Endothelial cell of umbilical vein (primary cell): ENCODE measurements around the gene ORC1. TPM values are rescaled to one million over a fixed set of nuclear protein-coding genes. Genes with fewer than 3 reads are reported as not detected.

Experiments
- BruUV-seq: library from RNA; stranded (reverse); fragments of 400-500 nt; replicated peaks from 2 replicates; lab custom pipeline; 2021; lab: Mats Ljungman, UMichigan
- CTCF ChIA-PET: fragments of 300-600, 350-600 bp; sonication (Branson Sonifier 250); formaldehyde crosslinking; loops from one replicate; lab custom pipeline; 2021; ENCODE audit warnings: antibody characterized with exemption, inconsistent platforms; lab: Charles Lee
- POLR2A ChIA-PET: fragments of 300-600, 350-600 bp; sonication (Branson Sonifier 250); formaldehyde crosslinking; loops from one replicate; lab custom pipeline; 2021; ENCODE audit warnings: antibody characterized with exemption, inconsistent platforms; lab: Charles Lee
- DNase-seq: peaks from one replicate; pipeline ENCODE4 v3.0.0-alpha.2; 2011; ENCODE audit warnings: low read depth, low spot score
- FAIRE-seq: peaks from 2 replicates; lab custom pipeline; 2011; peaks lifted over from hg19 to GRCh38; lab: Jason Lieb, UNC
- H2AFZ ChIP-seq: 2 replicates; pipeline ENCODE4 v1.6.0; 2012; ENCODE audit warnings: low read depth, low read length, control low read depth, inconsistent platforms
- H3K27ac ChIP-seq: 2 replicates; pipeline ENCODE4 v1.5.1; 2011; ENCODE audit warnings: low read depth, mild to moderate bottlenecking, control low read depth, low read length, moderate library complexity; ENCODE audit not compliant: insufficient read depth
- H3K27me3 ChIP-seq, 2 experiments: 2 replicates each; pipeline versions ENCODE4 v1.6.0 to v1.6.1; 2011; ENCODE audit warnings: low read length in 2 of 2, mixed read lengths in 1 of 2; ENCODE audit not compliant: control insufficient read depth in 2 of 2, insufficient read depth in 2 of 2
- H3K36me3 ChIP-seq, 2 experiments: 2 replicates in 1 of 2; 3 replicates in 1 of 2; pipeline ENCODE4 v1.5.1; 2011; ENCODE audit warnings: low read length in 2 of 2, mild to moderate bottlenecking in 1 of 2, moderate library complexity in 1 of 2; ENCODE audit not compliant: control insufficient read depth in 2 of 2, insufficient read depth in 2 of 2; ENCODE audit errors: extremely low read depth in 1 of 2
- H3K4me1 ChIP-seq: 3 replicates; pipeline ENCODE4 v1.5.1; 2011; ENCODE audit warnings: mild to moderate bottlenecking, low read length; ENCODE audit not compliant: control insufficient read depth, insufficient read depth; ENCODE audit errors: extremely low read depth
- H3K4me2 ChIP-seq: 2 replicates; pipeline ENCODE4 v1.6.1; 2011; ENCODE audit warnings: low read length, control low read depth, mixed read lengths; ENCODE audit not compliant: insufficient read depth
- H3K4me3 ChIP-seq, 3 experiments: fragments of 200-600 bp in 1 of 3; sonication (generic), shearing (Covaris generic) in 1 of 3; replicated peaks in 1 of 3; 2 replicates each; pipeline ENCODE4 v1.5.1; 2011 to 2016; ENCODE audit warnings: control low read depth in 3 of 3, low read length in 3 of 3, mild to moderate bottlenecking in 2 of 3, inconsistent platforms in 1 of 3, low read depth in 1 of 3, moderate library complexity in 1 of 3; ENCODE audit not compliant: insufficient read depth in 1 of 3
- H3K79me2 ChIP-seq: 2 replicates; pipeline ENCODE4 v1.6.0; 2012; ENCODE audit warnings: low read length, inconsistent platforms; ENCODE audit not compliant: control insufficient read depth, insufficient read depth
- H3K9ac ChIP-seq: replicated peaks from 2 replicates; pipeline ENCODE3; 2011; ENCODE audit warnings: low read length, control low read depth; ENCODE audit not compliant: insufficient read depth; ENCODE audit errors: extremely low read depth
- H3K9me1 ChIP-seq: replicated peaks from 3 replicates; pipeline ENCODE4 v1.6.0; 2011; ENCODE audit warnings: mild to moderate bottlenecking, low read length; ENCODE audit not compliant: control insufficient read depth, insufficient read depth; ENCODE audit errors: extremely low read depth
- H3K9me3 ChIP-seq: replicated peaks from 2 replicates; pipeline ENCODE4 v1.5.1; 2012; ENCODE audit warnings: low read length, inconsistent platforms; ENCODE audit not compliant: control insufficient read depth, insufficient read depth
- H4K20me1 ChIP-seq: replicated peaks from 2 replicates; pipeline ENCODE3; 2011; ENCODE audit warnings: mild to moderate bottlenecking, low read length; ENCODE audit not compliant: control insufficient read depth, insufficient read depth; ENCODE audit errors: extremely low read depth
- EZH2 ChIP-seq: IDR thresholded peaks from 2 replicates; pipeline ENCODE4 v1.6.1; 2012; ENCODE audit warnings: borderline replicate concordance, low read depth, mild to moderate bottlenecking, moderate library complexity, low read length, inconsistent platforms; ENCODE audit not compliant: severe bottlenecking
- FOS ChIP-seq: IDR thresholded peaks from 2 replicates; pipeline ENCODE4 v1.6.1; 2011; ENCODE audit warnings: mild to moderate bottlenecking, low read length, moderate library complexity, borderline replicate concordance; ENCODE audit not compliant: insufficient read depth
- GATA2 ChIP-seq: IDR thresholded peaks from 2 replicates; pipeline ENCODE4 v1.7.0; 2011; ENCODE audit warnings: low read depth, mild to moderate bottlenecking, moderate library complexity, mixed read lengths, low read length; ENCODE audit not compliant: insufficient read length, insufficient read depth
- JUN ChIP-seq: IDR thresholded peaks from 2 replicates; pipeline ENCODE4 v1.6.1; 2011; ENCODE audit warnings: borderline replicate concordance, low read depth; ENCODE audit not compliant: insufficient read length, insufficient read depth
- MYC ChIP-seq: IDR thresholded peaks from one replicate; pipeline ENCODE4 v1.6.1; 2011; ENCODE audit warnings: mild to moderate bottlenecking, low read depth, low read length
- POLR2A ChIP-seq: IDR thresholded peaks from 2 replicates; pipeline ENCODE4 v1.6.1; 2012; ENCODE audit warnings: low read depth, mild to moderate bottlenecking, control low read depth, low read length
- POLR2AphosphoS5 ChIP-seq: IDR thresholded peaks from 2 replicates; pipeline ENCODE4 v1.6.1; 2012; ENCODE audit warnings: low read depth, mild to moderate bottlenecking, control low read depth, low read length, moderate library complexity; ENCODE audit not compliant: insufficient read depth
- dilution Hi-C: fragments of 300-500 bp; cut with MboI; formaldehyde crosslinking; loops from one replicate; pipeline ENCODE4 v1.15.0; 2019; ENCODE audit warnings: low sequenced_read_pairs; ENCODE audit not compliant: extremely low pct_ligation_motif_present
- intact Hi-C: fragments of 100-400 bp; cut with micrococcal nuclease; formaldehyde crosslinking; loops from one replicate; pipeline ENCODE4 v1.10.0; 2022
- polyA plus RNA-seq, 4 experiments: library from polyadenylated mRNA; depleted of rRNA in 3 of 4; stranded (reverse) in 3 of 4; unstranded in 1 of 4; fragments of >200 nt; gene quantifications; 2 replicates each; pipeline versions ENCODE4 v1.2.1 to v1.2.3, GENCODE V29; 2011 to 2012; ENCODE audit warnings: missing spikeins in 1 of 4
- total RNA-seq: library from RNA; stranded (reverse); gene quantifications from 2 replicates; pipeline ENCODE4 v1.2.3, GENCODE V29; 2021
- TF ChIP-seq, protein P1 (sequence below), 2 donors: IDR thresholded peaks; 1 replicate in 1 of 2; 2 replicates in 1 of 2; pipeline ENCODE4 v1.5.1; 2011; ENCODE audit warnings: low read length in 2 of 2, mild to moderate bottlenecking in 2 of 2, moderate library complexity in 2 of 2, control low read depth in 1 of 2, inconsistent platforms in 1 of 2, low read depth in 1 of 2; ENCODE audit not compliant: insufficient read depth in 1 of 2; ENCODE audit errors: extremely low read depth in 1 of 2
- TF ChIP-seq, protein P2 (sequence below): IDR thresholded peaks from 2 replicates; pipeline ENCODE4 v1.6.1; 2011; ENCODE audit not compliant: insufficient read depth, insufficient read length

Gene ORC1
- total and polyA plus RNA-seq, 2 donors (not counting 3 experiments of a cell fraction or from before 2014, with no cell fraction given), result 6.5 to 12.0 TPM

DNA sequence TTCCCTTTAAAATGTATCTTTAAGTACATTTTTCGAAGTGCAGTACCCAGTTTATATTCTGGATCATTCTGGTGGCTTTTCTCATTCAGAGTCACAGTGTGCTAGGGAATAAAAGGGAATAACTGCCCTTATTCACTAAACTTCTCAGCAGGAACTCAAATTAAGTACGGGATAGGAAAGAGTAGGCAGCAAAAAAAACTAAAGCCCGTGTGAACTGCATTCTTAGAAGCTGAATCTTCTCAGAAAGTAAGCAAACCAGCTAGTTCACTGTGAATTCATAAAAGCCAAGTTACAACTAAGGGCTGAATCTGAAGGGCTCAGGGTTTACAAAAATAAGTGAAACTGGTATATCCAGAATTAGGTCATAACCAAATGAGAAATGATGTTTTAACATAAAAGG is 22.1 kb upstream of the ORC1 start:
- ChIA-PET POLR2A (no interaction called here), CTCF (interaction anchor here (1.0 to 1.4 kb wide), 2 partner anchors 12 to 240 kb away, joined by 3 read pairs; no protein-coding TSS in a partner anchor)
- Histone ChIP-seq H3K27ac (no peak overlapping the region), H3K36me3 (peaks cover 3 to 4% of the 10 kb centered on the region in 2 experiments), H4K20me1 (no peaks in the 10 kb centered on the region), H3K4me2 (no peak overlapping the region), H2AFZ (no peak overlapping the region), H3K9me1 (no peaks in the 10 kb centered on the region), H3K79me2 (no peaks in the 10 kb centered on the region), H3K9ac (no peak overlapping the region), H3K4me1 (peaks cover 9% of the 10 kb centered on the region), H3K4me3 (no peak overlapping the region), H3K27me3 (no peaks in the 10 kb centered on the region), H3K9me3 (no peaks in the 10 kb centered on the region)
- FAIRE-seq (no peak), DNase-seq (no peak)
- dilution Hi-C loops (no loop called here), intact Hi-C loops (no loop called here)
- no TSS peak for BruUV-seq
- TF ChIP-seq FOS (no peak), MYC (no peak), EZH2 (no peak), POLR2AphosphoS5 (no peak), POLR2A (no peak), JUN (no peak), GATA2 (no peak)
- TF ChIP-seq, protein P1, sequence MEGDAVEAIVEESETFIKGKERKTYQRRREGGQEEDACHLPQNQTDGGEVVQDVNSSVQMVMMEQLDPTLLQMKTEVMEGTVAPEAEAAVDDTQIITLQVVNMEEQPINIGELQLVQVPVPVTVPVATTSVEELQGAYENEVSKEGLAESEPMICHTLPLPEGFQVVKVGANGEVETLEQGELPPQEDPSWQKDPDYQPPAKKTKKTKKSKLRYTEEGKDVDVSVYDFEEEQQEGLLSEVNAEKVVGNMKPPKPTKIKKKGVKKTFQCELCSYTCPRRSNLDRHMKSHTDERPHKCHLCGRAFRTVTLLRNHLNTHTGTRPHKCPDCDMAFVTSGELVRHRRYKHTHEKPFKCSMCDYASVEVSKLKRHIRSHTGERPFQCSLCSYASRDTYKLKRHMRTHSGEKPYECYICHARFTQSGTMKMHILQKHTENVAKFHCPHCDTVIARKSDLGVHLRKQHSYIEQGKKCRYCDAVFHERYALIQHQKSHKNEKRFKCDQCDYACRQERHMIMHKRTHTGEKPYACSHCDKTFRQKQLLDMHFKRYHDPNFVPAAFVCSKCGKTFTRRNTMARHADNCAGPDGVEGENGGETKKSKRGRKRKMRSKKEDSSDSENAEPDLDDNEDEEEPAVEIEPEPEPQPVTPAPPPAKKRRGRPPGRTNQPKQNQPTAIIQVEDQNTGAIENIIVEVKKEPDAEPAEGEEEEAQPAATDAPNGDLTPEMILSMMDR (IDR thresholded peaks at IDR 0.05; ENCODE audit: extremely low read depth in 1 of 2, insufficient read depth in 1 of 2, low read depth in 1 of 2, low read length in 2 of 2), result no peak
- TF ChIP-seq, protein P2, sequence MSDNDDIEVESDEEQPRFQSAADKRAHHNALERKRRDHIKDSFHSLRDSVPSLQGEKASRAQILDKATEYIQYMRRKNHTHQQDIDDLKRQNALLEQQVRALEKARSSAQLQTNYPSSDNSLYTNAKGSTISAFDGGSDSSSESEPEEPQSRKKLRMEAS, result no peak
